Stimulated activated CD8-positive, alpha-beta memory T cell treated with anti-CD3 and anti-CD28 coated beads, Interleukin-15, amount 100 ng/mL, for 24 hours (primary cell): ENCODE results near the gene COL24A1.

Experiments used
- DNase-seq: peaks from one replicate; pipeline ENCODE4 v3.0.0-alpha.2; 2020; ENCODE audit warnings: low read depth

The COL24A1 gene

DNA sequence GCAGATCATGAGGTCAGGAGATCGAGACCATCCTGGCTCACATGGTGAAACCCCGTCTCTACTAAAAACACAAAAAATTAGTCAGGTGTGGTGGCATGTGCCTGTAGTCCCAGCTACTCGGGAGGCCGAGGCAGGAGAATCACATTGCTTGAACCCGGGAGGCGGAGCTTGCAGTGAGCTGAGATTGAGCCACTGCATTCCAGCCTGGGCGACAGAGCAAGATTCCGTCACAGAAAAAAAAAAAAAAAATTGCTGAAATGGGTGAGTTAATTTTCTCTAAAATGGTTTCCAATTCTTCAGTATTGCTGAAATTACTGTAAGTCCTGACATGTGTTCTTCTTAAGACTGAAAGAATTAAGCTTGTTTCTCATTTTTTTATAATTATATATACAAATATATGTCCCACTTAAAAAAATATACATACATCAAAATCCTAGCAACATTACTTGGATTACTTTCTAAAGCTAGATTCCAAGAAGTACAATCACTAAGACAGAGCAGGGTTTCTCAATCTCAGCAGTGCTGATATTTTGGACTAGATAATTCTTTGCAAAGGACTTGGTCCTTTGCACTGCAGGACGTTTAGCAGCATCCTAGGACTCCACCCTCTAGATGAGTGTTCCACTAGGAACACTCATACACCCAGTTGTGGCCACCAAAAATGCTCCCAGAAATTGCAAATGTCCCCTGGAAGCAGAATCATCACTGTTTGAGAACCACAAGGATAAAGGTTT is 473.1 kb downstream of the COL24A1 start:
- no peak for DNase-seq

DNA sequence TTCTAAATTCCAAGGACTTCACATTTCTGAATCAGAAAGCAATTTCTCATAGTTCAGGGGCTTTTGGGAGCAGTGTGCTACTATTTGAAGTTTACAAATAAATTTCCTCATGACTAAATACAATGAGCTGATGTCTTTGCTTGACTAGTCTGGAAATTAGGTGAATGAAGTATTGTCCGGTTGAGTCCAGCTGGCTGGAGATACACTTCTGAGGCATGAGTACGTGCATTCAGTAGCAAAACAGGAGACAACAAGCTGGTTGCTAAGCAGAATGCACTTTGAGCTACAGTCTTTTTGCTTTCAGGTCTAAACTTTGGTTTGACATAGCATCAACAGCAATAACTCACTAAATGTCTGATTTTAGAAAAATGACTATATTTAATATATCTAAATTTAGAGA is 475.5 kb downstream of the COL24A1 start:
- DNase-seq = no peak
